Ishikawa (cell line): ENCODE data around the gene ZNF527.

Experiments
- CEBPB ChIP-seq: IDR thresholded peaks from 2 replicates; pipeline ENCODE4 v1.6.1; 2012
- CREB1 ChIP-seq: IDR thresholded peaks from 2 replicates; pipeline ENCODE4 v1.6.1; 2012; ENCODE audit warnings: low read depth
- EGR1 ChIP-seq: IDR thresholded peaks from 2 replicates; pipeline ENCODE4 v1.6.1; 2012
- EP300 ChIP-seq: IDR thresholded peaks from 2 replicates; pipeline ENCODE4 v1.6.1; 2012; ENCODE audit warnings: borderline replicate concordance
- NFIC ChIP-seq: IDR thresholded peaks from 2 replicates; pipeline ENCODE4 v1.6.1; 2012
- RAD21 ChIP-seq: IDR thresholded peaks from 2 replicates; pipeline ENCODE4 v1.6.1; 2012; ENCODE audit warnings: low read depth
- REST ChIP-seq: IDR thresholded peaks from 2 replicates; pipeline ENCODE4 v1.6.1; 2012; ENCODE audit warnings: low read depth, mild to moderate bottlenecking
- TAF1 ChIP-seq: IDR thresholded peaks from 2 replicates; pipeline ENCODE4 v1.6.1; 2012; ENCODE audit warnings: low read depth, mild to moderate bottlenecking
- TEAD4 ChIP-seq: IDR thresholded peaks from 2 replicates; pipeline ENCODE4 v1.6.1; 2012
- YY1 ChIP-seq: IDR thresholded peaks from 2 replicates; pipeline ENCODE4 v1.6.1; 2012; ENCODE audit warnings: low read depth
- TF ChIP-seq, protein P1 (sequence below): IDR thresholded peaks from 2 replicates; pipeline ENCODE4 v1.6.1; 2012
- TF ChIP-seq, protein P2 (sequence below): IDR thresholded peaks from 2 replicates; pipeline ENCODE4 v1.6.1; 2012

GRCh38 chr19:37342753-37343152, 28.1 kb upstream of the ZNF527 start:
- no peak for TF ChIP-seq RAD21
- no peak for TF ChIP-seq TAF1
- TF ChIP-seq YY1: no peak
- TF ChIP-seq, protein P1, sequence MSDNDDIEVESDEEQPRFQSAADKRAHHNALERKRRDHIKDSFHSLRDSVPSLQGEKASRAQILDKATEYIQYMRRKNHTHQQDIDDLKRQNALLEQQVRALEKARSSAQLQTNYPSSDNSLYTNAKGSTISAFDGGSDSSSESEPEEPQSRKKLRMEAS: no peak
- TF ChIP-seq EP300: no peak
- no peak for TF ChIP-seq REST
- TF ChIP-seq CREB1: no peak
- no peak for TF ChIP-seq CEBPB
- TF ChIP-seq, protein P2, sequence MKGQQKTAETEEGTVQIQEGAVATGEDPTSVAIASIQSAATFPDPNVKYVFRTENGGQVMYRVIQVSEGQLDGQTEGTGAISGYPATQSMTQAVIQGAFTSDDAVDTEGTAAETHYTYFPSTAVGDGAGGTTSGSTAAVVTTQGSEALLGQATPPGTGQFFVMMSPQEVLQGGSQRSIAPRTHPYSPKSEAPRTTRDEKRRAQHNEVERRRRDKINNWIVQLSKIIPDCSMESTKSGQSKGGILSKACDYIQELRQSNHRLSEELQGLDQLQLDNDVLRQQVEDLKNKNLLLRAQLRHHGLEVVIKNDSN: no peak
- no peak for TF ChIP-seq NFIC
- no peak for TF ChIP-seq TEAD4
- TF ChIP-seq EGR1: no peak
